Fibroblast of the aortic adventitia (primary cell): ENCODE data around the gene SMIM44. TPM values are rescaled to one million over a fixed set of nuclear protein-coding genes. Genes with fewer than 3 reads are reported as not detected.

Experiments
- DNase-seq: peaks from one replicate; pipeline ENCODE4 v3.0.0-alpha.2; 2010; ENCODE audit warnings: low read depth
- H3K4me3 ChIP-seq: 2 replicates; pipeline ENCODE4 v1.5.1; 2011; ENCODE audit warnings: low read depth, mild to moderate bottlenecking, control low read depth, low read length, moderate library complexity
- total RNA-seq: library from RNA; depleted of rRNA; stranded (reverse); fragments of >200 nt; gene quantifications from 2 replicates; pipeline ENCODE4 v1.2.3, GENCODE V29; 2012; ENCODE audit warnings: low replicate concordance
- TF ChIP-seq, protein P1 (sequence below): IDR thresholded peaks from 2 replicates; pipeline ENCODE4 v1.5.1; 2011; ENCODE audit warnings: mild to moderate bottlenecking, low read length, control low read depth, inconsistent platforms; ENCODE audit not compliant: insufficient read depth

SMIM44 gene
- total RNA-seq, 1 donor: not detected

DNA sequence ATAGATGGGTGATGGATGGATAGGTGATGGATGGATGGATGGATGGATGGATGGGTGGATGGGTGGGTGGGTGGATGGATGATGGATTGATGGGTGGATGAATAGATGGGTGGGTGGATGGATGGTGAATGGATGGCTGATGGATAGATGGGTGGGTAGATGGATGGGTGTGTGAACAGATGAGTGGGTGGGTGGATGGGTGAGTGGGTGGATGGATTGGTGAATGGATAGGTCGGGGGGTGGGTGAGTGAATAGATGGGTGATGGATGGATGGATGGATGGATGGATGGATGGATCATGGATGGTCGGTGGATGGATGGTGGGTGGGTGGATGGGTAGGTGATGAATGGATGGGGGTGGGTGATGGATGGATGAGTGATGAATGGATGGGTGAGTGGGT is 6.4 kb downstream of the SMIM44 start:
- H3K4me3 ChIP-seq: no peak overlapping the region
- TF ChIP-seq, protein P1, sequence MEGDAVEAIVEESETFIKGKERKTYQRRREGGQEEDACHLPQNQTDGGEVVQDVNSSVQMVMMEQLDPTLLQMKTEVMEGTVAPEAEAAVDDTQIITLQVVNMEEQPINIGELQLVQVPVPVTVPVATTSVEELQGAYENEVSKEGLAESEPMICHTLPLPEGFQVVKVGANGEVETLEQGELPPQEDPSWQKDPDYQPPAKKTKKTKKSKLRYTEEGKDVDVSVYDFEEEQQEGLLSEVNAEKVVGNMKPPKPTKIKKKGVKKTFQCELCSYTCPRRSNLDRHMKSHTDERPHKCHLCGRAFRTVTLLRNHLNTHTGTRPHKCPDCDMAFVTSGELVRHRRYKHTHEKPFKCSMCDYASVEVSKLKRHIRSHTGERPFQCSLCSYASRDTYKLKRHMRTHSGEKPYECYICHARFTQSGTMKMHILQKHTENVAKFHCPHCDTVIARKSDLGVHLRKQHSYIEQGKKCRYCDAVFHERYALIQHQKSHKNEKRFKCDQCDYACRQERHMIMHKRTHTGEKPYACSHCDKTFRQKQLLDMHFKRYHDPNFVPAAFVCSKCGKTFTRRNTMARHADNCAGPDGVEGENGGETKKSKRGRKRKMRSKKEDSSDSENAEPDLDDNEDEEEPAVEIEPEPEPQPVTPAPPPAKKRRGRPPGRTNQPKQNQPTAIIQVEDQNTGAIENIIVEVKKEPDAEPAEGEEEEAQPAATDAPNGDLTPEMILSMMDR: no peak
- DNase-seq: no peak

DNA sequence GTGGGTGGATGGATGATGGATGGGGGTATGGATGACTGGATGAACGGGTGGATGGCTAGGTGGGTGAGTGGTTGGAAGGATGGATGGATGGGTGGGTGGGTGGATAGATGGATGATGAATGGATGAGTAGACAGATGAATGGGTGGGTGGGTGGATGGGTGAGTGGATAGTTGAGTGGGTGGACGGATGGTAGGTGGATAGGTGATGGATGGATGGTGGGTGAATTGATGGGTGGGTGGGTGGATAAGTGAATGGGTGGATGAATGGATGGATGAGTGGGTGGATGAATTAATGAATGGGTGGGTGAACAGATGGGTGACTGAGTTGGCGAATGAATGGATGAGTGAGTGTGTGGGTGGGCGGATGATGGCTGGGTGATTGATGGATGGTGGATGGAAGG is 7.8 kb downstream of the SMIM44 start:
- no peak overlapping the region for H3K4me3 ChIP-seq
- no peak for DNase-seq
- TF ChIP-seq, protein P1: no peak

DNA sequence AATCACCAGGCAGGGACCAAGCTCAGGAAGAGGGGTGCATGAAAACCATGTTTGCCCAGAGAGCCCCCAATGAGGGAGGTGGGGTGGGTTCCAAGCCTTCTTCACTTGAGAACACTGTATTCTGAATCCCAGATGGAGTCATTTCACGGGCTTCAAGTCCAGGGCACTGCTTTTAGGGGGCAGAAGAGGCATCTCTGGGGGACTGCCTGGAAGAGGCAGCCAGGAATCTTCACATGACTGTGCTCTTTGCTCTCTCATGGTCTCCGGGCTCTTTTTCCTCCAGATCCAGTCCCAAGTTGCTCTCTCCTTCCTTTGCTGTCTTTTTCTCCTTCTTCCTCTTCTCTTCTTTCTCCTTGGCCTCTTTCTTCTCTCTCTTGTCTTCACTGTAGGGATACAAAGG is 8.6 kb downstream of the SMIM44 start:
- DNase-seq: no peak
- no peak overlapping the region for H3K4me3 ChIP-seq
- TF ChIP-seq, protein P1: no peak

DNA sequence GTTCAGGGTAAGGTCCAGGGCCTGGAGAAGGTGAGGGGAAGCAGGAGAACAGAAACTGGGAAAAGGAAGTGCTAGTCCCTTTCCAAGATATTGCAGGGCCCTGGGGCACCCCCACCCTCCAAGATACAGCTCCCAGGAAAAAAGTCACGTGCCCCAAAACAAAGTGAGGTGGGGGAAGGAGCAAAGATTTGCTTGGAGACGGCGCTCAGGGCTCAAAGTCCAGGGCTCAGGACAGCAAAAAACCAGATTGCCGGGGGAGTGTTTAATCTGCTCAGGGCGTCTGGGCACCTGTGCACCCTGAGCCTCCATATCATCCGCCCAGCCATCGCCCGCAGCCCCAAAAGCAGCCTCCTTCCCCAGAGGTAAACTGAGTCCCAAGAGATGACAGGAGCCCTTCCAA is 9.2 kb downstream of the SMIM44 start:
- H3K4me3 ChIP-seq: no peak overlapping the region
- no peak for DNase-seq
- TF ChIP-seq, protein P1: no peak

DNA sequence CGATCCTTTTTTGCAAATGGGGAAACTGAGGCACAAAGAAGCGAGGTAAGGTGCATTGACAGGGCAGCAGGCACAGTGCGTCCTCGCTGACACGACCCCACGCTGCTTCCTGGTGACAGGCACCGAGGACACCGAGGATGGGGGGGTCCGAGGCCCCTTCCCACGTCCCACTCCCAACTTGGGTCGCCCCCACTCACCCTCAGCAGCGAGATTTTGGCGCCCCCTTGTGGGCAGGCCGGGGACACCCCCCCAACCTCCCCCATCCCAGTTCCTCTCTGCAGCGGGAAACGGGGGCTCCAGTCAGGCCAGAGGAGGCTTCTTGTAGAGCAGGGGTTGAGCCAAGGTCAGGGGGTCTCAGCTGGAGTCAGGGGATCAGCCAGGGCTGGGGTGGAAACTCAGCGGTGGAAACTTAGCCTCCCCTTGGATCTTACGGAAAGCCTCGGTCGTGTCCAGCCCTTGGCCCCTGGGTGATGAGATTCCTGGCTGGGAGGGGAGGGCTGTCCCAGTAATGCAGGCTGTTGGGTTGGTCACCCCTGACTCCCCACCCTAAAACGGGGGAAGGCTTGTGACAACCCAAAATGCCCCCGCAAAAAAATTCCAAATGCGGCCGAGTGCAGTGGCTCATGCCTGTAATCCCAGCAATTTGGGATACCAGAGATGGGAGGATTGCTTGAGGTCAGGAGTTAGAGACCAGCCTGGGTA is 11.1 kb downstream of the SMIM44 start:
- H3K4me3 ChIP-seq: no peak overlapping the region
- DNase-seq: no peak
- TF ChIP-seq, protein P1: peak; percentile 91

DNA sequence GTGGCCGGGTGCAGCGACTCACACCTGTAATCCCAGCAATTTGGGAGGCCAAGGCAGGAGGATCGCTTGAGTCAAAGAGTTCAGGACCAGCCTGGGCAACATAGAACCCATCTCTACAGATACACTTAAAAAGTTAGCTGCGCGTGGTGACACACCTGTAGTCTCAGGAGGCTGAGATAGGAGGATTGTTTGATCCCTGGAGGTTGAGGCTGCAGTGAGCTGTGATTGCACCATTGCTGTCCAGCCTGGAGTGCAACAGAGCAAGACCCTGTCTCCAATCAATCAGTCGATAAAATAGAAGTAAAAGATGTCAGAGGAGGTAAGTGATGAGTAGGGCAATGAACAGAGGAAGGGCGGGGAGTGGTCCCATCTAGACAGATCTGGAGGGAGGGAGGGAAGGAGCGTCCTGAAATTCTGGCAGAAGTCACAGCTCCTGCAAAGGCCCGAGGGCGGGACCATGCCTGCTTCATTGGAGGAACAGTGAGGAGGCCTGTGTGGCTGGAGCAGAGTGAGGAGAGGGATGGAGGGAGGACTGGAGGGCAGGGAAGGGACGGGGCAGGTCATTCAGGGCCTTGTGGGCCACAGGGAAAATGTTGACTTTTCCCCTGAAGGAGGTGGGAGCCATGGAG is 12.6 kb downstream of the SMIM44 start:
- no peak overlapping the region for H3K4me3 ChIP-seq

More for the DNA sequence above, 12.6 kb downstream of the SMIM44 start:
- TF ChIP-seq, protein P1: no peak
- DNase-seq: no peak
